Endothelial cell of umbilical vein (primary cell): ENCODE data around the gene SYK.

ENCODE experiments used
- CTCF ChIP-seq, 2 donors: IDR thresholded peaks; 1 replicate in 1 of 2; 2 replicates in 1 of 2; pipeline ENCODE4 v1.5.1; 2011; ENCODE audit warnings: low read length in 2 of 2, mild to moderate bottlenecking in 2 of 2, moderate library complexity in 2 of 2, control low read depth in 1 of 2, inconsistent platforms in 1 of 2, low read depth in 1 of 2; ENCODE audit not compliant: insufficient read depth in 1 of 2; ENCODE audit errors: extremely low read depth in 1 of 2
- MYC ChIP-seq: IDR thresholded peaks from one replicate; pipeline ENCODE4 v1.6.1; 2011; ENCODE audit warnings: mild to moderate bottlenecking, low read depth, low read length
- POLR2A ChIP-seq: IDR thresholded peaks from 2 replicates; pipeline ENCODE4 v1.6.1; 2012; ENCODE audit warnings: low read depth, mild to moderate bottlenecking, control low read depth, low read length
- TF ChIP-seq, protein P1 (sequence below): IDR thresholded peaks from 2 replicates; pipeline ENCODE4 v1.6.1; 2011; ENCODE audit not compliant: insufficient read depth, insufficient read length

DNA sequence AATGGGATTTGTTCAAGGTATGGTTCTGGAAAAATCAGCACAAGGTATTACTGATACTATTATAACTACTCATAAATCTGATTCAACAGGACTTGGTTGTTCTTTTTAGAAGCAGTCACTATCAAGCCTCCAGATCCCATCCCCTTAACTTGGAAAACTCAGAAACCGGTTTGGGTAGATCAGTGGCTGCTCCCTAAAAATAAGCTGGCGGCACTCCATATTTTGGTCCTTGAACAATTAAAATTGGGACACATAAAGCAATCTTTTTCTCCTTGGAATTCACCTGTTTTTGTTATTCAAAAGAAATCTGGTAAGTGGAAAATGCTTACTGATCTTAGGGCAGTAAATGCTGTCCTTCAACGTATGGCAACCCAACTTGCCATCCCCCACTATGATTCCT, 104.2 kb downstream of the SYK start:
- TF ChIP-seq POLR2A (no peak), MYC (no peak), CTCF (IDR thresholded peaks at IDR 0.05; ENCODE audit: extremely low read depth in 1 of 2, insufficient read depth in 1 of 2, low read depth in 1 of 2, low read length in 2 of 2) (no peak)
- TF ChIP-seq, protein P1, sequence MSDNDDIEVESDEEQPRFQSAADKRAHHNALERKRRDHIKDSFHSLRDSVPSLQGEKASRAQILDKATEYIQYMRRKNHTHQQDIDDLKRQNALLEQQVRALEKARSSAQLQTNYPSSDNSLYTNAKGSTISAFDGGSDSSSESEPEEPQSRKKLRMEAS: no peak
